ENCODE data around the gene MAN1A2.

DNA sequence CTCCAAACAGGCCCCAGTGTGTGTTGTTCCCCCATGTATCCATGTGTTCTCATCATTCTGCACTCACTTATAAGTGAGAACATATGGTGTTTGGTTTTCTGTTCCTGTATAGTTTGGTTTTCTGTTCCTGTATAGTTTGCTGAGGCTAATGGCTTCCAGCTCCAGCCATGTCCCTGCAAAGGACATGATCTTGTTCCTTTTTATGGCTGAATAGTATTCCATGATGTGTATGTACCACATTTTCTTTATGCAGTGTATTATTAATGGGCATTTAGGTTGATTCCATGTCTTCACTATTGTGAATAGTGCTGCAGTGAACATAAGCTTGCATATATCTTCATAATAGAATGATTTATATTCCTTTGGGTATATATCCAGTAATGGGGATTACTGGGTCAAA, 111.8 kb downstream of the MAN1A2 start:
- no peak for TF ChIP-seq POLR2A (IDR thresholded peaks at IDR 0.05)
- no peak for TF ChIP-seq CTCF (IDR thresholded peaks at IDR 0.05)
- no peak for TF ChIP-seq POLR2AphosphoS5 (IDR thresholded peaks at IDR 0.05)
- no peak for TF ChIP-seq EP300 (IDR thresholded peaks at IDR 0.05)
